OCI-LY1 (cell line): ENCODE results near the gene CDC7.

Experiments used
- H2AFZ ChIP-seq: fragments of 200-600 bp; sonication (generic), shearing (Covaris generic); 2 replicates; pipeline ENCODE4 v1.6.0; 2014; ENCODE audit warnings: antibody characterized with exemption, mild to moderate bottlenecking, low read length
- H3F3A ChIP-seq: fragments of 200-600 bp; sonication (generic), shearing (Covaris generic); 2 replicates; pipeline ENCODE4 v1.6.0; 2014; ENCODE audit warnings: mild to moderate bottlenecking, antibody characterized with exemption, low read length, moderate library complexity; ENCODE audit not compliant: insufficient read depth
- H3K27ac ChIP-seq: fragments of 200-600 bp; sonication (generic); 2 replicates; pipeline ENCODE4 v1.5.1; 2014; ENCODE audit warnings: low read length, mixed run types, mild to moderate bottlenecking, low read depth; ENCODE audit not compliant: poor library complexity, severe bottlenecking
- H3K27me3 ChIP-seq: fragments of 200-600 bp; sonication (generic); 2 replicates; pipeline ENCODE4 v1.6.0; 2014; ENCODE audit warnings: antibody characterized with exemption, mild to moderate bottlenecking, low read length, moderate library complexity; ENCODE audit not compliant: insufficient read depth
- H3K36me3 ChIP-seq: fragments of 200-600 bp; sonication (generic); 2 replicates; pipeline ENCODE4 v1.6.1; 2014; ENCODE audit warnings: mild to moderate bottlenecking, antibody characterized with exemption, low read length, moderate library complexity, mixed read lengths; ENCODE audit not compliant: insufficient read depth
- H3K4me1 ChIP-seq: fragments of 200-600 bp; sonication (generic); 2 replicates; pipeline ENCODE4 v1.5.1; 2014; ENCODE audit warnings: mild to moderate bottlenecking, low read length, moderate library complexity; ENCODE audit not compliant: insufficient read depth, severe bottlenecking
- H3K4me2 ChIP-seq: fragments of 200-600 bp; sonication (generic), shearing (Covaris generic); 2 replicates; pipeline ENCODE4 v1.6.1; 2014; ENCODE audit warnings: low read length
- H3K4me3 ChIP-seq: fragments of 200-600 bp; sonication (generic); 2 replicates; pipeline ENCODE4 v1.5.1; 2014; ENCODE audit warnings: low read length, low read depth, mild to moderate bottlenecking, mixed read lengths; ENCODE audit not compliant: poor library complexity, severe bottlenecking
- H3K79me2 ChIP-seq: fragments of 200-600 bp; shearing (Covaris generic); 2 replicates; pipeline ENCODE4 v1.6.1; 2016; ENCODE audit warnings: mixed run types, low read length, mixed read lengths; ENCODE audit not compliant: insufficient read depth
- H3K9ac ChIP-seq: fragments of 200-600 bp; sonication (generic), shearing (Covaris generic); 2 replicates; pipeline ENCODE4 v1.6.1; 2014; ENCODE audit warnings: mild to moderate bottlenecking, low read length, mixed read lengths
- H3K9me2 ChIP-seq: fragments of 200-600 bp; sonication (generic), shearing (Covaris generic); 2 replicates; pipeline ENCODE4 v1.6.1; 2014; ENCODE audit warnings: low read depth, mild to moderate bottlenecking, low read length, mixed read lengths
- H3K9me3 ChIP-seq: fragments of 200-600 bp; shearing (Covaris generic); 2 replicates; pipeline ENCODE4 v1.6.1; 2014; ENCODE audit warnings: low read length, mixed read lengths
- H4K20me1 ChIP-seq: fragments of 200-600 bp; sonication (generic), shearing (Covaris generic); 2 replicates; pipeline ENCODE4 v1.6.0; 2016; ENCODE audit warnings: mild to moderate bottlenecking, low read length; ENCODE audit not compliant: insufficient read depth
- CTCF ChIP-seq: fragments of 200-600 bp; sonication (generic), shearing (Covaris generic); IDR thresholded peaks from 2 replicates; pipeline ENCODE4 v1.5.1; 2017; ENCODE audit warnings: mild to moderate bottlenecking, antibody characterized with exemption, low read length, moderate library complexity, mixed read lengths
- EZH2 ChIP-seq: fragments of 200-600 bp; sonication (generic), shearing (Covaris generic); IDR thresholded peaks from 2 replicates; pipeline ENCODE4 v1.8.0; 2017; ENCODE audit warnings: borderline replicate concordance, mixed run types, mild to moderate bottlenecking, antibody characterized with exemption, low read length, moderate library complexity, mixed read lengths

Gene CDC7

DNA sequence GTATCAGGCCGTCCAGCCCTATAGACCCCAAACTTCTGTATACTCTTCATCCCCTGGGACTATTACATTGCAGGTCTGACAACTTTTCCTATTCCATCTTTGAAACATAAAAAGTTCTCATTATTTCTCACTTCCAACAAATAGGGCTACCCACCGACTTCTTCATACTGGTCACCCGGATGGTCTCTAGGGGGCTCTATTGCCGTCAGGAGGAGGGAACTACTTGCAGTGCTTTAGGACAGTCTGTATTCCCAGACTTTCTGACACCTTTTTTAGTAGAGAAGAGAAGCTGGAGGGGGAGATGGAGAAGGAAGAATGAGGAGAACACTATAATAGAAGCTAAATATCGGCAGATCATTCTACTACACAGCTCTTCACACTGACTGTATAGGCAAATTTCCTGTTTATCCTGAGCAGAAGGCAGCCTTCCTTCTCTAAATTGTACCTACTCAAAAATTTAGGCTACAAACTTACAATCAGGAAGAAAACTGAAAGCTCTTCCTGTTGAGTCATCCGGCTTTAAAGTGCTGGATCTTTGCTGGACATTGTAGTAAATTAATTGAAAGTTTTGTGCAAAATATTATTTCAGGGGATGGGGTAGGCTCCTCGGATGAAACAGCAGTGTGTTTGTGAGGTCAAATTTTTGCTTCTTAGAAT is 54.6 kb downstream of the CDC7 start:
- Histone ChIP-seq H4K20me1 (no peaks in the 10 kb centered on the region), H3F3A (no peaks in the 10 kb centered on the region), H3K9me3 (no peaks in the 10 kb centered on the region), H3K9me2 (no peaks in the 10 kb centered on the region), H3K4me1 (no peaks in the 10 kb centered on the region), H3K9ac (no peak overlapping the region), H3K36me3 (no peaks in the 10 kb centered on the region), H2AFZ (no peak overlapping the region), H3K79me2 (no peaks in the 10 kb centered on the region), H3K4me2 (no peak overlapping the region), H3K4me3 (no peak overlapping the region), H3K27ac (no peak overlapping the region), H3K27me3 (no peaks in the 10 kb centered on the region)
- no peak for TF ChIP-seq EZH2
- peak; percentile 14; the same call in 1 of the 2 replicates for TF ChIP-seq CTCF

- no peaks in the 10 kb centered on the region for H3F3A ChIP-seq
- H3K9me3 ChIP-seq = no peaks in the 10 kb centered on the region
- H3K4me2 ChIP-seq = no peak overlapping the region
- no peak overlapping the region for H3K9ac ChIP-seq
- no peaks in the 10 kb centered on the region for H3K9me2 ChIP-seq
- H3K4me3 ChIP-seq = no peak overlapping the region
- H3K4me1 ChIP-seq = no peaks in the 10 kb centered on the region
- TF ChIP-seq CTCF = no peak
- TF ChIP-seq EZH2 = no peak
- H3K27me3 ChIP-seq = no peaks in the 10 kb centered on the region
- no peak overlapping the region for H2AFZ ChIP-seq
- H3K79me2 ChIP-seq = no peaks in the 10 kb centered on the region
- no peak overlapping the region for H3K27ac ChIP-seq
- no peaks in the 10 kb centered on the region for H4K20me1 ChIP-seq
- H3K36me3 ChIP-seq = no peaks in the 10 kb centered on the region
These were observed 55.3 kb downstream of the CDC7 start for GRCh38 chr1:91555821-91556531.

- H3K4me2 ChIP-seq = no peak overlapping the region
- H3K27ac ChIP-seq = no peak overlapping the region
- H3K36me3 ChIP-seq = no peaks in the 10 kb centered on the region
- TF ChIP-seq CTCF (no peak), EZH2 (no peak)
- no peaks in the 10 kb centered on the region for H3K9me2 ChIP-seq
- H2AFZ ChIP-seq = no peak overlapping the region
- H3K9ac ChIP-seq = no peak overlapping the region
- no peaks in the 10 kb centered on the region for H3K27me3 ChIP-seq
- no peaks in the 10 kb centered on the region for H3K79me2 ChIP-seq
- H3F3A ChIP-seq = no peaks in the 10 kb centered on the region
- no peaks in the 10 kb centered on the region for H4K20me1 ChIP-seq
- no peak overlapping the region for H3K4me3 ChIP-seq
- H3K4me1 ChIP-seq = no peaks in the 10 kb centered on the region
- no peaks in the 10 kb centered on the region for H3K9me3 ChIP-seq
These were observed 55.9 kb downstream of the CDC7 start for GRCh38 chr1:91556556-91556955.
